ENCODE measurements around the gene SH3RF1. TPM values are rescaled to one million over a fixed set of nuclear protein-coding genes. Genes with fewer than 3 reads are reported as not detected.
A peak's percentile ranks its signal among the peaks of the same experiment; 100 is the strongest.

The SH3RF1 gene
- total RNA-seq, 1 donor from 2014 or later = 33.8 TPM

- H3K4me3 ChIP-seq = no peak overlapping the region
- TF ChIP-seq, protein P1, sequence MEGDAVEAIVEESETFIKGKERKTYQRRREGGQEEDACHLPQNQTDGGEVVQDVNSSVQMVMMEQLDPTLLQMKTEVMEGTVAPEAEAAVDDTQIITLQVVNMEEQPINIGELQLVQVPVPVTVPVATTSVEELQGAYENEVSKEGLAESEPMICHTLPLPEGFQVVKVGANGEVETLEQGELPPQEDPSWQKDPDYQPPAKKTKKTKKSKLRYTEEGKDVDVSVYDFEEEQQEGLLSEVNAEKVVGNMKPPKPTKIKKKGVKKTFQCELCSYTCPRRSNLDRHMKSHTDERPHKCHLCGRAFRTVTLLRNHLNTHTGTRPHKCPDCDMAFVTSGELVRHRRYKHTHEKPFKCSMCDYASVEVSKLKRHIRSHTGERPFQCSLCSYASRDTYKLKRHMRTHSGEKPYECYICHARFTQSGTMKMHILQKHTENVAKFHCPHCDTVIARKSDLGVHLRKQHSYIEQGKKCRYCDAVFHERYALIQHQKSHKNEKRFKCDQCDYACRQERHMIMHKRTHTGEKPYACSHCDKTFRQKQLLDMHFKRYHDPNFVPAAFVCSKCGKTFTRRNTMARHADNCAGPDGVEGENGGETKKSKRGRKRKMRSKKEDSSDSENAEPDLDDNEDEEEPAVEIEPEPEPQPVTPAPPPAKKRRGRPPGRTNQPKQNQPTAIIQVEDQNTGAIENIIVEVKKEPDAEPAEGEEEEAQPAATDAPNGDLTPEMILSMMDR (IDR thresholded peaks at IDR 0.05) = no peak
- H3K27ac ChIP-seq = no peak overlapping the region
- DNase-seq = no peak
- no peak for ATAC-seq
- intact Hi-C loops (cut with DNase I) = no loop called here
- no peaks in the 10 kb centered on the region for H3K27me3 ChIP-seq
- H3K36me3 ChIP-seq = no peaks in the 10 kb centered on the region
- no peaks in the 10 kb centered on the region for H3K9me3 ChIP-seq
- H3K4me1 ChIP-seq = peaks cover 8% of the 10 kb centered on the region
Observed at GRCh38 chr4:169272265-169272886, 1.6 kb upstream of the SH3RF1 start.

DNA sequence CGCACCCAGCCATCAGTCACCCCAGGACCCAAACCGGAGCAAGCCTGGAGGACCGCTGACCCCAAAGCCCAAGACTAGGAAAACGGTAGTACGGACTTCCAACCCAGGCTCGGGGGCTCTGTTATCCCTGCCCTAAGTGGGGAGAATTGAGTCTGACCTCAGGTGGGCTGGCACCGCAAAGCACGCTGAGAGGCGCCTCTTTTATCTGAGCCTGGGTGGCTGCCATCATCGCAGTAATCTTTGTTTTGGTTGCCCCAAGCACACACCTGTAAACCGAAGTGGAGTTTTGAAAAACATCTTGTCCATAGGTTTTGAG, 894 bp upstream of the SH3RF1 start:
- Histone ChIP-seq H3K27ac (peak overlapping the region; percentile 91), H3K36me3 (no peaks in the 10 kb centered on the region), H3K27me3 (no peaks in the 10 kb centered on the region), H3K4me3 (peak overlapping the region; percentile 88), H3K9me3 (no peaks in the 10 kb centered on the region), H3K4me1 (peaks cover 15% of the 10 kb centered on the region)
- intact Hi-C loops (cut with DNase I) = no loop called here
- DNase-seq = no peak
- ATAC-seq = no peak
- TF ChIP-seq, protein P1 (IDR thresholded peaks at IDR 0.05) = no peak

- H3K27ac ChIP-seq = peak overlapping the region; percentile 91
- TF ChIP-seq, protein P1 (IDR thresholded peaks at IDR 0.05) = peak; percentile 17
- H3K9me3 ChIP-seq = no peaks in the 10 kb centered on the region
- DNase-seq (peak; percentile 84), ATAC-seq (peak; percentile 73)
- intact Hi-C loops (cut with DNase I) = no loop called here
- H3K4me3 ChIP-seq = peak overlapping the region; percentile 88
- H3K36me3 ChIP-seq = no peaks in the 10 kb centered on the region
- peaks cover 20% of the 10 kb centered on the region for H3K4me1 ChIP-seq
- H3K27me3 ChIP-seq = no peaks in the 10 kb centered on the region
Observed at GRCh38 chr4:169269916-169270809, 593 bp downstream of the SH3RF1 start.

GRCh38 chr4:169268951-169269760, 1.6 kb downstream of the SH3RF1 start:
- Histone ChIP-seq H3K9me3 (no peaks in the 10 kb centered on the region), H3K27me3 (no peaks in the 10 kb centered on the region), H3K36me3 (no peaks in the 10 kb centered on the region), H3K4me1 (peaks cover 25% of the 10 kb centered on the region), H3K27ac (peak overlapping the region; percentile 91), H3K4me3 (peak overlapping the region; percentile 88)
- ATAC-seq = no peak
- intact Hi-C loops (cut with DNase I) = no loop called here
- TF ChIP-seq, protein P1 (IDR thresholded peaks at IDR 0.05) = no peak
- no peak for DNase-seq

GRCh38 chr4:169267070-169267469, 3.7 kb downstream of the SH3RF1 start:
- peak overlapping the region; percentile 12 for H3K4me3 ChIP-seq
- peaks cover 33% of the 10 kb centered on the region for H3K4me1 ChIP-seq

More at GRCh38 chr4:169267070-169267469, 3.7 kb downstream of the SH3RF1 start:
- Histone ChIP-seq H3K27ac (peak overlapping the region; percentile 49), H3K36me3 (no peaks in the 10 kb centered on the region), H3K27me3 (no peaks in the 10 kb centered on the region), H3K9me3 (no peaks in the 10 kb centered on the region)
- DNase-seq = no peak
- intact Hi-C loops (cut with DNase I) = no loop called here
- ATAC-seq = no peak
- TF ChIP-seq, protein P1 (IDR thresholded peaks at IDR 0.05) = no peak

Measured in upper lobe of right lung (tissue), 1 donor.